Activated T-cell treated with anti-CD3 and anti-CD28 coated beads, Interleukin-2, amount 50 U/mL, for 72 hours (primary cell): ENCODE results near the gene GCNT4. TPM values are rescaled to one million over a fixed set of nuclear protein-coding genes. Genes with fewer than 3 reads are reported as not detected.

ENCODE experiments used
- ATAC-seq, 2 donors: fragments of 150-1000 bp; cut with Tn5 transposase; replicated peaks in 1 of 2; 2 replicates each; pipeline ENCODE4 v1.10.0; 2021; ENCODE audit warnings: moderate library complexity in 2 of 2, mild to moderate bottlenecking in 1 of 2
- DNase-seq, 2 donors: peaks; one replicate each; pipeline ENCODE4 v3.0.0; 2021 to 2022; ENCODE audit warnings: mixed read lengths in 1 of 2
- H3K27ac Mint-ChIP-seq: one replicate; pipeline ENCODE4 v1.8.0; 2022; ENCODE audit warnings: mild to moderate bottlenecking, moderate library complexity, mixed read lengths
- H3K27me3 Mint-ChIP-seq: one replicate; pipeline ENCODE4 v1.8.0; 2022; ENCODE audit warnings: low read depth, mixed read lengths
- H3K36me3 Mint-ChIP-seq, 2 donors: one replicate each; pipeline ENCODE4 v1.8.0; 2022; ENCODE audit warnings: mixed read lengths in 2 of 2, mild to moderate bottlenecking in 1 of 2; ENCODE audit not compliant: insufficient read depth in 2 of 2
- H3K4me1 Mint-ChIP-seq: one replicate; pipeline ENCODE4 v1.8.0; 2022; ENCODE audit warnings: low read depth, mixed read lengths
- H3K4me3 Mint-ChIP-seq, 2 donors: one replicate each; pipeline ENCODE4 v1.8.0; 2022; ENCODE audit warnings: mild to moderate bottlenecking in 2 of 2, mixed read lengths in 2 of 2, moderate library complexity in 2 of 2
- H3K9me3 Mint-ChIP-seq, 2 donors: one replicate each; pipeline ENCODE4 v1.8.0; 2022; ENCODE audit warnings: mixed read lengths in 2 of 2
- total RNA-seq, 2 donors: library from RNA; stranded (reverse); gene quantifications; one replicate each; pipeline ENCODE4 v1.2.3, GENCODE V29; 2022

GCNT4 gene
- total RNA-seq, 2 donors from 2014 or later, result 3.2 to 4.5 TPM

DNA sequence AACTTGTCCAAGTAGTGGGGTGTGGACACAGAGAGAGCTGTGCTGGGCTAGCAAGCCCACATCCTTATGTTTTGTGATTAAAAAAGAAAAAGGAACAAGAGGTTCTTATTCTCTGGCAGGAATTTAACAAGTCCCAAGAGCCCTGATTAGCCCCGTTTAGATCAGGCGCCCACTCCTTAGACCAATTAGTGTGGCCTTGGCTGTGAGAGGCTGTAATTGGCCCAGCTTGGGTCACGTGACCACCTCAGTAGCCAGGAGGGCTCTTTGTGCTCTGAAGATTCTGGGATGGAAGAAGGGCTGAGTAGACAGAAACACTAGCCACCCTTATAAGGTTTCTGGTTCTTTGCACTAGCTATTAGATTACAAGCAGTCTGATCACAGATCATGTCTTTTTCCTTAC is 31.1 kb downstream of the GCNT4 start:
- no peaks in the 10 kb centered on the region for H3K36me3 Mint-ChIP-seq
- H3K4me1 Mint-ChIP-seq, result peaks cover 18% of the 10 kb centered on the region
- no peak for DNase-seq
- ATAC-seq, result no peak
- no peaks in the 10 kb centered on the region for H3K27me3 Mint-ChIP-seq
- no peak overlapping the region for H3K4me3 Mint-ChIP-seq
- H3K27ac Mint-ChIP-seq, result no peak overlapping the region
- H3K9me3 Mint-ChIP-seq, result no peaks in the 10 kb centered on the region

- Mint-ChIP-seq H3K27me3 (no peaks in the 10 kb centered on the region), H3K4me1 (peaks cover 18% of the 10 kb centered on the region), H3K4me3 (no peak overlapping the region), H3K27ac (no peak overlapping the region), H3K9me3 (no peaks in the 10 kb centered on the region), H3K36me3 (no peaks in the 10 kb centered on the region)
- no peak for DNase-seq
- no peak for ATAC-seq
These were observed 32.2 kb downstream of the GCNT4 start for GRCh38 chr5:75020016-75020656.

DNA sequence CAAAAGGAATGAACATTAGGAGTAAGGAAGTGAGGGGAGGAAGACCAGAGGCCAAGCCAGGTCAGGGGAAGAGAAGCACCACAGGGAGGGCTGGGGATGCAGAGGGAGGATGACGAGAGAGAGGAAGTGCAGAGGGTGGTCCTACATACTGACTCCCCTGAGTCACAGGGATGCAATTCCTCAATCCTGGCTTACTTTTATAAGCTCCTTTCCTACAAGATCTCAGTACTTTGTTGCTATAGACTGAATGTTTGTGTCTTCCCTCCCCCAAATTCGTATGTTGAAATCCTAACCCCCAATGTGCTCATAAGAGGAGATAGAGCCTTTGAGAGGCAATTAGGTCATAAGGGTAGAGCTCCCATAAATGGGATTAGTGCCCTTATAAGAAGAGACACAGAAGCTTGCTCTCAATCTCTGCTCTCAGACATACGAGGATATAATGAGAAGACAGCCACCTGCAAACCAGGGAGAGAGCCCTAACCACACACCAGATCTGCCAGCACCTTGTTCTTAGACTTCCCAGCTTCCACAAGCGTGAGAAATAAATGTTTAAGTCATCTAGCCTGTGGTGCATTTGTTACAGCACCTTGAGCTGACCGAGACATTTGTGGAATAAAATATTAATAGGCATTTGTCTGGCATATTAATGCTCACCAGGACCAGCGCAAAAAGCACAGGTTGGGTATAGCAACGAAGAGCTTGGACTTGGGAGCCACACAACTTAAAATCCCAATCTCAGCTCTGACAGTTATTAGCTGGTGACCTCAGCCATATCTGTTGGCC is 33.4 kb downstream of the GCNT4 start:
- Mint-ChIP-seq H3K9me3 (peaks cover 0 to 1% of the 10 kb centered on the region in 2 donors), H3K4me3 (no peak overlapping the region), H3K36me3 (no peaks in the 10 kb centered on the region), H3K4me1 (peaks cover 12% of the 10 kb centered on the region), H3K27me3 (no peaks in the 10 kb centered on the region), H3K27ac (no peak overlapping the region)
- ATAC-seq (no peak), DNase-seq (no peak)

- H3K27me3 Mint-ChIP-seq, result no peaks in the 10 kb centered on the region
These were observed 34.4 kb downstream of the GCNT4 start for GRCh38 chr5:75017971-75018370.

DNA sequence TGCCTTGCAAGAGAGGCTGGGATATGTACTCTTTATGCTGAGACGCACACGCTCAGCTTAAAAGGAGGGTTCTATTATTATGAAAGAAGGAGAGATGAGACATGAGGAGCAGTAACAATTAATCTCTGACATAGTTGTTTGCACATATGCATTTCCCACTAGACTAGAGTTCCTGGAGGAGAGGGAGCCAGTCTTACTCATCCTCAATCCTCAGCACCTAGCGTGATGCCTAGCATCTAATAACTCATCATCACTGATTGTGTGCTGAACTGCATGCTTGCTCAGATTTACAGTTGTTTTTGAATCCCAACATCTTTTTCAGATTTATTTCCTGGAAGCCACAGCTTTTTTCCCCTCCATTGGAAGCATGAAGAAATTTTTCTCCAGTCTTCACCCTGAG is 35.5 kb downstream of the GCNT4 start:
- Mint-ChIP-seq H3K4me1 (no peaks in the 10 kb centered on the region), H3K27ac (no peak overlapping the region), H3K9me3 (peaks cover 2% of the 10 kb centered on the region in 2 donors), H3K36me3 (no peaks in the 10 kb centered on the region), H3K4me3 (no peak overlapping the region), H3K27me3 (no peaks in the 10 kb centered on the region)
- no peak for DNase-seq
- no peak for ATAC-seq

More at GRCh38 chr5:75017971-75018370, 34.4 kb downstream of the GCNT4 start:
- peaks cover 0 to 2% of the 10 kb centered on the region in 2 donors for H3K9me3 Mint-ChIP-seq
- H3K4me3 Mint-ChIP-seq, result no peak overlapping the region
- H3K27ac Mint-ChIP-seq, result no peak overlapping the region
- ATAC-seq (no peak), DNase-seq (no peak)
- peaks cover 2% of the 10 kb centered on the region for H3K4me1 Mint-ChIP-seq
- no peaks in the 10 kb centered on the region for H3K36me3 Mint-ChIP-seq

DNA sequence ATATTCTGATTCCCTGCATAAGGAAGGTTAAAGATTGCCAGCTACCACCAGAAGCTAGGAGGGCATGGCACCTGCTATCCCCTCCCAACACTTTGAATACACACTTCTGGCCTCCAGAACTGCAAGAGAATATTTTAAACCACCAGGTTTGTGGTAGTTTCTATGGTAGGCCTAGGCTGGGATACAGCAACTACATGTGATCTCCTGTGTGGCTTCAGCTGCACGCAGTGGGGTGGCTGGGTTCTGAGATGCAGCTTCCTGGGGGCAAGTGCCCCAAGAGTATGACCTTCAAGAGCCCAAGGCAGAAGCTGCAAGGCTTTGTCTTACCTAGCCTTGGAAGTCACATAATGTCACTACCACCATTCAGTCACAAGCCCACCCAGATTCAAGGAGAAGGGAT is 39.6 kb downstream of the GCNT4 start:
- no peak for ATAC-seq
- H3K4me3 Mint-ChIP-seq, result no peak overlapping the region
- no peak for DNase-seq
- H3K27me3 Mint-ChIP-seq, result no peaks in the 10 kb centered on the region
- no peak overlapping the region for H3K27ac Mint-ChIP-seq
- H3K9me3 Mint-ChIP-seq, result peaks cover 2% of the 10 kb centered on the region in 2 donors
- H3K4me1 Mint-ChIP-seq, result peaks cover 10% of the 10 kb centered on the region
- no peaks in the 10 kb centered on the region for H3K36me3 Mint-ChIP-seq

DNA sequence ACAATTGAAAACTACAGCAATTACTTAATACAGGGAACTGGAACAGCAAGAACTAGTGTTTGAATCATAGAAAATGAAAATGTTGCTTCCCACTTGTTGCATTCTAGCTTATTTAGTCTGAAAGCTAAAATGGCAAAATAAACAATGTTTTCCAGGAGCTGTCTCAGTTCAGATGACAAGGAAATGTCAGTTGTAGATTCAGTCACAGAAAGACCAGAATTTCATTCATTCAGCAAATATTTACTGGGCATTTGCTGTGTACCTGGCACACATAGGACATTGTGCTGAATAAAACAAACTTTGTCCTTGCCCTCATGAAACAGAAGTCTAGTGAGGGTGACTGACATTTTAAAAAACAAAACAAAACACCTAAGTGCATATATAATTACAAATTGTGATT is 41.5 kb downstream of the GCNT4 start:
- Mint-ChIP-seq H3K27ac (no peak overlapping the region), H3K4me1 (peaks cover 10% of the 10 kb centered on the region)

DNA sequence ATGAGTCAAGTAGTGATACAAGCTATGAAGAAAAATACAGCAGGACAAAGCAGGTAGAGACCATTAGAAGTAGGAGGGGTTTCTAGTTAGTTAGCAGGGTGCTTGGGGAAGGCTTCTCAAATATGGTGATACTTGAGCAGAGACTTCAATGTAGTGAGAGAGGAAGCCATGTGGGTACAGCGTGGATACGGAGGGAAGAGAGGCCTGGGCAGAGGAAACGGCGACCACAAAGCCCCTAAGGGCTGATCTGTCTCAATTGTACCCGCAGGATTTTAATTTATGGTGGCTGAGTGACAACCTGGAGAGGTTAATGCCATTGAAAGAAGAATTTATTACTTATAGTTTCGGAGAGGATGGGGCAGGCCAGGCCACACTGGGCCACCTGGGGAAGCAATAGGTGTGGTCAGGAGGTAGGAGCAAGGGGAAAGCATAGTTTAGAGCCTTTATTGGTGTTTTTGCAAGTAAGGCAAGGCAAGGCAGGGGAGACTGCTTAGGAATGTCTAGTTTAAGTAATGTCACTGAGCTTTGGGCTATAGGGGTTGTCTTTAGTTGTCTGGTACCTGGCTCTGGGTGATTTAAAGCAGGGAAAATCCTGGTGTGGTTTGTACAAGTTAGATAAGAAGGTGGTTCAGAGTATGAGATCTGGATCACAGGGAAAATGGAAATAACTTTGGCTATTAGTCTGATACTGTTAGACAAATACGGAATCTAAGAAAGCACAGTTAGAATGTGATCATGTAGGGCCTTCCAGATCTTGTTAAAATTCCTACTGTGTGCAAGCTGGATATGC is 42.6 kb downstream of the GCNT4 start:
- DNase-seq (no peak), ATAC-seq (no peak)
- Mint-ChIP-seq H3K36me3 (peaks cover 6 to 8% of the 10 kb centered on the region in 2 donors), H3K27me3 (no peaks in the 10 kb centered on the region), H3K9me3 (peaks cover 8 to 10% of the 10 kb centered on the region in 2 donors), H3K4me3 (no peak overlapping the region), H3K4me1 (peaks cover 10% of the 10 kb centered on the region), H3K27ac (no peak overlapping the region)

More for the DNA sequence above, 41.5 kb downstream of the GCNT4 start:
- Mint-ChIP-seq H3K36me3 (peaks cover 1 to 2% of the 10 kb centered on the region in 2 donors), H3K27me3 (no peaks in the 10 kb centered on the region), H3K9me3 (peaks cover 3 to 5% of the 10 kb centered on the region in 2 donors), H3K4me3 (no peak overlapping the region)
- no peak for DNase-seq
- ATAC-seq, result no peak

DNA sequence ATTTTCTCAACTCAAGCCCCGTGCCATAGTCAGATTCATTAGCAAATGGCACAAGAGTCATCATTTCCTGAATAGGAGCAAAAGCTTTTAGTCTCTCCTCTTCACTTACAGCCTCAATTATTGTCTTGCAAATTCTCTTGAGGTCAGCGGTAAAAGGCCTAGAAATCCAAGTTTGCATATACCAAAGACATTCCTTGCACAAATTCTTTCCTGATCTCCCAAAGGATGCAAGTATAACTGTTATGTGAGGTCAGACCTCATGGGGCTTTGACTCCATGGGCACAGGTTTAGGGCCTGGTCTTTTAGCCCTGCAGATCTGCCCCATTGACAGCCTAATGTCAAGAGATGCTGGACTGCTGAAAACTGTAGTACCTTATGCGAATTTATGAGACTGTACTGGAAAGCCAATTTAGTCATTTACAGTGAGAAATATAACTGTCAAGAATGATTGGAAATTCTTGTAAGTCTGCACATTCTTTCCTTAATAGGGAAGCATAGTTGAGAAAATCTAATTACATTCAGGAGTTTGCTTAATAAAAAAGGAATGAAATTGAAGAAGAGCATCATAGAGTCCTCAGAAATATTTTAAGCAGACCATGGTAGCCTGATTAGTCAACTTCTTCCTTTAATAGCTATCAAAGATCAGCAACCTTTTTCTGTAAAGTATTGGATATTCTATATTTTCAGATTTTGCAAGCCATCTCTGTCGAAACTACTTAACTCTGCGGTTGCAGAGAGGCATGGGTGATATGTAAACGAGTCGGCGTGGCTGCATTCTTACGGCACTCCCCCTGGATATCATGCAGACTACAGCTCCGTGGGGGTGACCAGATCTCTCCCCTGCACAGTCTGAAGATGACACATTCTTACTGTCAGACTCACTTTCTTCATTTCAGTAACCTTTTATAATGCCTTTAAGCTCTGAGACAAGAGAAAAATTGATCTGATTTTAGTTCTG is 45.2 kb downstream of the GCNT4 start:
- no peaks in the 10 kb centered on the region for H3K27me3 Mint-ChIP-seq
- no peak for DNase-seq
- no peak overlapping the region for H3K4me3 Mint-ChIP-seq
- peaks cover 6 to 11% of the 10 kb centered on the region in 2 donors for H3K9me3 Mint-ChIP-seq
- ATAC-seq, result no peak
- H3K27ac Mint-ChIP-seq, result no peak overlapping the region
- peaks cover 6 to 11% of the 10 kb centered on the region in 2 donors for H3K36me3 Mint-ChIP-seq
- H3K4me1 Mint-ChIP-seq, result peaks cover 10% of the 10 kb centered on the region

DNA sequence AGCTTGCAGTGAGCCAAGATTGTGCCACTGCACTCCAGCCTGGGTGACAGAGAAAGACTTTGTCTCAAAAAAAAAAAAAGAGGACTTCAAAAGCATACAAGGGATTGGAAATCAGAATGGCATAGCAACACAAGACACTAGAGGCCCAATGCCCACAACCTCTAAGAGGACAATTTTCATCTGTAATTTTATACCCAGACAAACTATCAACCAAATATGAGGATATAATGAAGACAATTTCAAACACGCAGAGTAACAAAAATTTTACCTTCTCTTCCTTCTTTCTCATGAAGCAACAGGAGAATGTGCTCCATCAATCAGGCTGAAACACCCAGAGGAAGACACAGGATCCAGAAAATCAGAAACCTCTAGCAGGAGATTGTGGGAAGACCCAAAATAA is 46.8 kb downstream of the GCNT4 start:
- no peak for ATAC-seq
- H3K27ac Mint-ChIP-seq, result no peak overlapping the region

More for the DNA sequence above, 46.8 kb downstream of the GCNT4 start:
- H3K9me3 Mint-ChIP-seq, result peaks cover 6 to 10% of the 10 kb centered on the region in 2 donors
- no peak for DNase-seq
- no peak overlapping the region for H3K4me3 Mint-ChIP-seq
- H3K36me3 Mint-ChIP-seq, result peaks cover 6 to 11% of the 10 kb centered on the region in 2 donors
- peaks cover 10% of the 10 kb centered on the region for H3K4me1 Mint-ChIP-seq
- no peaks in the 10 kb centered on the region for H3K27me3 Mint-ChIP-seq
